GM23338 (cell line): ENCODE results near the gene GAB1. TPM values are rescaled to one million over a fixed set of nuclear protein-coding genes. Genes with fewer than 3 reads are reported as not detected.

Source experiments
- ATAC-seq: fragments of 200-7000 bp; cut with Tn5 transposase; 3 replicates; pipeline ENCODE4 v1.9.1; 2020
- DNase-seq: peaks from one replicate; pipeline ENCODE4 v3.0.0-alpha.2; 2015; ENCODE audit warnings: low spot score
- H2AFZ ChIP-seq: fragments of 200-600 bp; sonication (generic); 2 replicates; pipeline ENCODE4 v1.8.0; 2016; ENCODE audit warnings: antibody characterized with exemption, mild to moderate bottlenecking, moderate library complexity
- H3F3A ChIP-seq: fragments of 200-600 bp; sonication (generic); replicated peaks from 2 replicates; pipeline ENCODE4 v1.8.0; 2017; ENCODE audit warnings: antibody characterized with exemption, mixed run types, low read depth
- H3K27ac ChIP-seq: fragments of 200-600 bp; sonication (generic); 2 replicates; pipeline ENCODE4 v1.6.1; 2016; ENCODE audit warnings: low read depth
- H3K27me3 ChIP-seq: fragments of 200-600 bp; sonication (generic); 2 replicates; pipeline ENCODE4 v1.8.0; 2016; ENCODE audit warnings: mild to moderate bottlenecking, mixed run types, moderate library complexity; ENCODE audit not compliant: insufficient read depth
- H3K36me3 ChIP-seq: fragments of 200-600 bp; sonication (generic); 2 replicates; pipeline ENCODE4 v1.8.0; 2016; ENCODE audit warnings: mild to moderate bottlenecking; ENCODE audit not compliant: insufficient read depth
- H3K4me1 ChIP-seq: fragments of 200-600 bp; sonication (generic); 2 replicates; pipeline ENCODE4 v1.8.0; 2016; ENCODE audit warnings: mild to moderate bottlenecking, moderate library complexity; ENCODE audit not compliant: insufficient read depth
- H3K4me2 ChIP-seq: fragments of 200-600 bp; sonication (generic); 2 replicates; pipeline ENCODE4 v1.7.1; 2017; ENCODE audit warnings: mixed run types
- H3K4me3 ChIP-seq: fragments of 200-600 bp; sonication (generic); 2 replicates; pipeline ENCODE4 v1.6.1; 2016; ENCODE audit warnings: mixed run types
- H3K79me2 ChIP-seq: fragments of 200-600 bp; sonication (generic); replicated peaks from 2 replicates; pipeline ENCODE4 v1.8.0; 2017; ENCODE audit warnings: mild to moderate bottlenecking; ENCODE audit not compliant: insufficient read depth
- H3K9me2 ChIP-seq: fragments of 200-600 bp; sonication (generic); 2 replicates; pipeline ENCODE4 v1.8.0; 2017; ENCODE audit not compliant: insufficient read depth
- H4K20me1 ChIP-seq: fragments of 200-600 bp; sonication (generic); replicated peaks from 2 replicates; pipeline ENCODE4 v1.8.0; 2017; ENCODE audit warnings: mild to moderate bottlenecking; ENCODE audit not compliant: insufficient read depth
- H3K27ac Mint-ChIP-seq: 2 replicates; pipeline ENCODE4 v1.8.0; 2020; ENCODE audit warnings: inconsistent platforms, mild to moderate bottlenecking, moderate library complexity, mixed read lengths
- H3K27me3 Mint-ChIP-seq: 3 replicates; pipeline ENCODE4 v1.8.0; 2022; ENCODE audit warnings: low read depth, mild to moderate bottlenecking, moderate library complexity, mixed read lengths, inconsistent platforms; ENCODE audit not compliant: insufficient read depth, poor library complexity
- H3K36me3 Mint-ChIP-seq: 3 replicates; pipeline ENCODE4 v1.8.0; 2021; ENCODE audit warnings: low read depth, mild to moderate bottlenecking, inconsistent platforms, moderate library complexity, mixed read lengths
- H3K4me1 Mint-ChIP-seq: 3 replicates; pipeline ENCODE4 v1.8.0; 2020; ENCODE audit warnings: mild to moderate bottlenecking, inconsistent platforms, mixed read lengths
- H3K4me3 Mint-ChIP-seq: 3 replicates; pipeline ENCODE4 v1.8.0; 2021; ENCODE audit warnings: moderate library complexity, mild to moderate bottlenecking, inconsistent platforms, mixed read lengths
- H3K9me3 Mint-ChIP-seq: 3 replicates; pipeline ENCODE4 v1.8.0; 2020; ENCODE audit warnings: moderate library complexity, mild to moderate bottlenecking, inconsistent platforms, mixed read lengths
- CREB1 ChIP-seq: fragments of 250-450 bp; sonication (Bioruptor Pico); IDR thresholded peaks from 2 replicates; pipeline ENCODE4 v1.5.0; 2020; ENCODE audit warnings: low read depth, mild to moderate bottlenecking, moderate library complexity
- EZH2 ChIP-seq: fragments of 200-600 bp; sonication (generic); IDR thresholded peaks from one replicate; pipeline ENCODE4 v1.8.0; 2017; ENCODE audit warnings: antibody characterized with exemption, mild to moderate bottlenecking, low read depth; ENCODE audit not compliant: unreplicated experiment
- EZH2phosphoT487 ChIP-seq: fragments of 200-600 bp; sonication (generic); IDR thresholded peaks from one replicate; pipeline ENCODE4 v1.8.1; 2018; ENCODE audit warnings: antibody characterized with exemption; ENCODE audit not compliant: unreplicated experiment
- JUNB ChIP-seq: IDR thresholded peaks from one replicate; pipeline ENCODE4 v1.6.1; 2016; ENCODE audit warnings: antibody characterized with exemption; ENCODE audit not compliant: unreplicated experiment
- POLR2AphosphoS5 ChIP-seq: IDR thresholded peaks from 2 replicates; pipeline ENCODE4 v1.6.1; 2016; ENCODE audit warnings: antibody characterized with exemption, low read depth
- STAT1 ChIP-seq: IDR thresholded peaks from one replicate; pipeline ENCODE4 v1.6.1; 2016; ENCODE audit warnings: antibody characterized with exemption; ENCODE audit not compliant: unreplicated experiment
- ZNF114 ChIP-seq: fragments of 250-450 bp; sonication (Bioruptor Pico); IDR thresholded peaks from 2 replicates; pipeline ENCODE4 v1.5.0; 2020; ENCODE audit warnings: mild to moderate bottlenecking, moderate library complexity
- polyA plus RNA-seq: library from polyadenylated mRNA; unstranded; fragments of >200 nt; fragmentation: Nextera tagmentation; extraction: Ambion mirVana; gene quantifications from 2 replicates; pipeline ENCODE4 v1.2.1, GENCODE V29; 2016
- total RNA-seq: library from RNA; depleted of rRNA; stranded (reverse); fragments of >200 nt; shearing (Covaris generic); gene quantifications from 2 replicates; pipeline ENCODE4 v1.2.3, GENCODE V29; 2014
- TF ChIP-seq, protein P1 (sequence below): IDR thresholded peaks from one replicate; pipeline ENCODE4 v1.6.1; 2018; ENCODE audit warnings: antibody characterized with exemption; ENCODE audit not compliant: unreplicated experiment
- TF ChIP-seq, protein P2 (sequence below): IDR thresholded peaks from 2 replicates; pipeline ENCODE4 v1.6.1; 2016; ENCODE audit warnings: antibody characterized with exemption
- TF ChIP-seq, protein P3 (sequence below), 2 experiments: fragments of 200-600 bp in 1 of 2; sonication (generic) in 1 of 2; conservative IDR thresholded peaks; 2 replicates each; pipeline versions ENCODE4 v1.5.1 to v1.6.1; 2016 to 2017; ENCODE audit warnings: antibody characterized with exemption in 2 of 2, low read depth in 2 of 2, mild to moderate bottlenecking in 2 of 2, moderate library complexity in 1 of 2

Gene GAB1
- total and polyA plus RNA-seq, 2 experiments from 2014 or later = 4.0 to 18.4 TPM

DNA sequence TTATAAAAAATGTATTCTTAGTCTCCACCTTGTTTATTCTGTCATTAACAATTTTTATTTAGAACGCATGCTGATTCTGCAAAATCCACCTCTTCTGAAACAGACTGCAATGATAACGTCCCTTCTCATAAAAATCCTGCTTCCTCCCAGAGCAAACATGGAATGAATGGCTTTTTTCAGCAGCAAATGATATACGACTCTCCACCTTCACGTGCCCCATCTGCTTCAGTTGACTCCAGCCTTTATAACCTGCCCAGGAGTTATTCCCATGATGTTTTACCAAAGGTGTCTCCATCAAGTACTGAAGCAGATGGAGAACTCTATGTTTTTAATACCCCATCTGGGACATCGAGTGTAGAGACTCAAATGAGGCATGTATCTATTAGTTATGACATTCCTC is 101.3 kb downstream of the GAB1 start (continued):
- TF ChIP-seq, protein P1, sequence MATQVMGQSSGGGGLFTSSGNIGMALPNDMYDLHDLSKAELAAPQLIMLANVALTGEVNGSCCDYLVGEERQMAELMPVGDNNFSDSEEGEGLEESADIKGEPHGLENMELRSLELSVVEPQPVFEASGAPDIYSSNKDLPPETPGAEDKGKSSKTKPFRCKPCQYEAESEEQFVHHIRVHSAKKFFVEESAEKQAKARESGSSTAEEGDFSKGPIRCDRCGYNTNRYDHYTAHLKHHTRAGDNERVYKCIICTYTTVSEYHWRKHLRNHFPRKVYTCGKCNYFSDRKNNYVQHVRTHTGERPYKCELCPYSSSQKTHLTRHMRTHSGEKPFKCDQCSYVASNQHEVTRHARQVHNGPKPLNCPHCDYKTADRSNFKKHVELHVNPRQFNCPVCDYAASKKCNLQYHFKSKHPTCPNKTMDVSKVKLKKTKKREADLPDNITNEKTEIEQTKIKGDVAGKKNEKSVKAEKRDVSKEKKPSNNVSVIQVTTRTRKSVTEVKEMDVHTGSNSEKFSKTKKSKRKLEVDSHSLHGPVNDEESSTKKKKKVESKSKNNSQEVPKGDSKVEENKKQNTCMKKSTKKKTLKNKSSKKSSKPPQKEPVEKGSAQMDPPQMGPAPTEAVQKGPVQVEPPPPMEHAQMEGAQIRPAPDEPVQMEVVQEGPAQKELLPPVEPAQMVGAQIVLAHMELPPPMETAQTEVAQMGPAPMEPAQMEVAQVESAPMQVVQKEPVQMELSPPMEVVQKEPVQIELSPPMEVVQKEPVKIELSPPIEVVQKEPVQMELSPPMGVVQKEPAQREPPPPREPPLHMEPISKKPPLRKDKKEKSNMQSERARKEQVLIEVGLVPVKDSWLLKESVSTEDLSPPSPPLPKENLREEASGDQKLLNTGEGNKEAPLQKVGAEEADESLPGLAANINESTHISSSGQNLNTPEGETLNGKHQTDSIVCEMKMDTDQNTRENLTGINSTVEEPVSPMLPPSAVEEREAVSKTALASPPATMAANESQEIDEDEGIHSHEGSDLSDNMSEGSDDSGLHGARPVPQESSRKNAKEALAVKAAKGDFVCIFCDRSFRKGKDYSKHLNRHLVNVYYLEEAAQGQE = no peak
- TF ChIP-seq JUNB (no peak), STAT1 (no peak), EZH2 (no peak), EZH2phosphoT487 (no peak), ZNF114 (no peak), POLR2AphosphoS5 (no peak)
- TF ChIP-seq, protein P2, sequence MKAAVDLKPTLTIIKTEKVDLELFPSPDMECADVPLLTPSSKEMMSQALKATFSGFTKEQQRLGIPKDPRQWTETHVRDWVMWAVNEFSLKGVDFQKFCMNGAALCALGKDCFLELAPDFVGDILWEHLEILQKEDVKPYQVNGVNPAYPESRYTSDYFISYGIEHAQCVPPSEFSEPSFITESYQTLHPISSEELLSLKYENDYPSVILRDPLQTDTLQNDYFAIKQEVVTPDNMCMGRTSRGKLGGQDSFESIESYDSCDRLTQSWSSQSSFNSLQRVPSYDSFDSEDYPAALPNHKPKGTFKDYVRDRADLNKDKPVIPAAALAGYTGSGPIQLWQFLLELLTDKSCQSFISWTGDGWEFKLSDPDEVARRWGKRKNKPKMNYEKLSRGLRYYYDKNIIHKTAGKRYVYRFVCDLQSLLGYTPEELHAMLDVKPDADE = no peak
- TF ChIP-seq, protein P3, sequence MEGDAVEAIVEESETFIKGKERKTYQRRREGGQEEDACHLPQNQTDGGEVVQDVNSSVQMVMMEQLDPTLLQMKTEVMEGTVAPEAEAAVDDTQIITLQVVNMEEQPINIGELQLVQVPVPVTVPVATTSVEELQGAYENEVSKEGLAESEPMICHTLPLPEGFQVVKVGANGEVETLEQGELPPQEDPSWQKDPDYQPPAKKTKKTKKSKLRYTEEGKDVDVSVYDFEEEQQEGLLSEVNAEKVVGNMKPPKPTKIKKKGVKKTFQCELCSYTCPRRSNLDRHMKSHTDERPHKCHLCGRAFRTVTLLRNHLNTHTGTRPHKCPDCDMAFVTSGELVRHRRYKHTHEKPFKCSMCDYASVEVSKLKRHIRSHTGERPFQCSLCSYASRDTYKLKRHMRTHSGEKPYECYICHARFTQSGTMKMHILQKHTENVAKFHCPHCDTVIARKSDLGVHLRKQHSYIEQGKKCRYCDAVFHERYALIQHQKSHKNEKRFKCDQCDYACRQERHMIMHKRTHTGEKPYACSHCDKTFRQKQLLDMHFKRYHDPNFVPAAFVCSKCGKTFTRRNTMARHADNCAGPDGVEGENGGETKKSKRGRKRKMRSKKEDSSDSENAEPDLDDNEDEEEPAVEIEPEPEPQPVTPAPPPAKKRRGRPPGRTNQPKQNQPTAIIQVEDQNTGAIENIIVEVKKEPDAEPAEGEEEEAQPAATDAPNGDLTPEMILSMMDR (conservative IDR thresholded peaks at IDR 0.05; ENCODE audit: low read depth in 2 of 2) = no peak

DNA sequence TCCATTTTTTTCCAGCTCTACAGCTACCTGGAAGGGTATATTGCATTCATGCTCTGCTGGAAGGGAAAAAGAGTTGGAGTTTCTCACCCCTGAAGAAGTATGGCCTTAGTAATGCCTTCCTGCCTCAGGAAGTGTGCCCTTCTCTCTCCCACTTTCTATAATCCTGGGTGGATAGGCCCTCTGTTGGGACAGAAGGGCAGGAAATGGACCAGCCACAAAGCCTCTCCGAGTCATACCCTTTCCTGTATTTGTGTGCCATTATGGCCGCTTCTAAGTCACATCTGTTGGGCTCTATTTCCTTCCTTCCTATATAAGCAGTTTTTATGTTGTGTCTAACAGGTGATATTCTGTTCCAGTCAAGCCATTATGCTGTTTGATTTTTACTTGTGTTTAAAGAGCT is 102.0 kb downstream of the GAB1 start:
- no peak for ATAC-seq
- H3K4me1 Mint-ChIP-seq = peaks cover 14% of the 10 kb centered on the region
- no peaks in the 10 kb centered on the region for H3K9me3 Mint-ChIP-seq
- no peak overlapping the region for H3K4me3 Mint-ChIP-seq
- no peaks in the 10 kb centered on the region for H3K9me2 ChIP-seq
- H3K27ac Mint-ChIP-seq = no peak overlapping the region
- no peak overlapping the region for H3K4me3 ChIP-seq
- no peaks in the 10 kb centered on the region for H3K27me3 ChIP-seq
- H3K27me3 Mint-ChIP-seq = no peaks in the 10 kb centered on the region
- H3K4me1 ChIP-seq = peaks cover 12% of the 10 kb centered on the region; the same call in 1 of the 2 replicates
- no peaks in the 10 kb centered on the region for H3K36me3 ChIP-seq
- H3K36me3 Mint-ChIP-seq = peaks cover 7% of the 10 kb centered on the region; the same call in 1 of the 3 replicates
- no peak overlapping the region for H3K27ac ChIP-seq
- H3F3A ChIP-seq = no peaks in the 10 kb centered on the region
- DNase-seq = no peak
- H4K20me1 ChIP-seq = no peaks in the 10 kb centered on the region
- no peaks in the 10 kb centered on the region for H3K79me2 ChIP-seq
- H2AFZ ChIP-seq = no peak overlapping the region
- no peak overlapping the region for H3K4me2 ChIP-seq
- TF ChIP-seq, protein P1 = no peak
- TF ChIP-seq CREB1 (CRISPR knock-in tag) = no peak
- TF ChIP-seq, protein P3 (conservative IDR thresholded peaks at IDR 0.05; ENCODE audit: low read depth in 2 of 2) = no peak
